ENCODE measurements around the gene BCOR.

BCOR gene

GRCh38 chrX:40081679-40082068 is 16.1 kb downstream of the BCOR start:
- H3K9me3 ChIP-seq (ENCODE audit: low read length), result no peaks in the 10 kb centered on the region
- no peaks in the 10 kb centered on the region for H3K27me3 ChIP-seq (ENCODE audit: insufficient read depth, low read length)
- H3F3A ChIP-seq (ENCODE audit: insufficient read depth, low read length), result no peaks in the 10 kb centered on the region
- peaks cover 26% of the 10 kb centered on the region for H3K4me1 ChIP-seq (ENCODE audit: insufficient read depth, low read length, severe bottlenecking)
- H3K27ac ChIP-seq (ENCODE audit: low read depth, low read length, poor library complexity, severe bottlenecking), result no peak overlapping the region
- H3K4me3 ChIP-seq (ENCODE audit: low read depth, low read length, poor library complexity, severe bottlenecking), result no peak overlapping the region
- peaks cover 18% of the 10 kb centered on the region for H3K36me3 ChIP-seq (ENCODE audit: insufficient read depth, low read length)
- no peaks in the 10 kb centered on the region for H3K9me2 ChIP-seq (ENCODE audit: low read depth, low read length)
- H2AFZ ChIP-seq (ENCODE audit: low read length), result no peak overlapping the region
- H3K79me2 ChIP-seq (ENCODE audit: insufficient read depth, low read length), result peaks cover 6% of the 10 kb centered on the region; the same call in 1 of the 2 replicates
- TF ChIP-seq EZH2 (IDR thresholded peaks at IDR 0.05; ENCODE audit: borderline replicate concordance, low read length), result no peak
- H4K20me1 ChIP-seq (ENCODE audit: insufficient read depth, low read length), result no peaks in the 10 kb centered on the region
- no peak overlapping the region for H3K9ac ChIP-seq (ENCODE audit: low read length)
- no peak overlapping the region for H3K4me2 ChIP-seq (ENCODE audit: low read length)

DNA sequence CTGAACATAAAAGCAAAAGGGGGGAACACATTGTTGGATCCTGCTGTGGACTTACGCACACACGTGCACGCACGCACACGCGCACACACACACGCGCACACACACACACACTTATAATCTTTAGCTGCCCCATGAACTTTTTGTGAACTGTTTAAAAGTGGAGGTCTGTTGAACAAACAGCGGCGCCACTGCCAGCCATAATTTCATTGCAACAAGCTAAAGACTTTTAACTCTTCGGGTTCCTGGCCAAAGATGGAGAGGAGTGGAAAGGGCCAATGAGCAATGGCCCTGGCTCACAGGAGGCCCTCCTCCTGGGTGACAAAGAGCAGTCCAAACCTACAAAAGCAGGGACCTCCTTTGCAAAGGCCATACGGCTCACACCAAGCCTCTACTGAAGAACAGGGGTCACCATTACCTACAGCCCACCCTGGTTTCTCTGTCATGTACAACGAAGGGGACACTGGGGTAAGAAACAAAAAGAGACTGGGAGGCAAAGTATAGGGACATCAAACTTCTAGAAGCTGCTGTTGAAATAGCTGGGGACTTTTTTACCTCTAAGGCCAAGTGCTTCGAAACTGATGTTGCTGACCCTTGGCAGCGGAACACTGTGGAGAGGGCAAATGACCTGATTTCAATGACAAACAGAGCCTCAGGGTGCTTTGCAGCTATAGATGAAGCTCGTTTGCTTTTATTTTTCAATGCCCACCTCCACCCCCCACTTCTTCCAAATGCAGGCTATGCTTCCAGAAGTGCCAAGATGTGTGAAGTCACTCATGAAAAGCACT is 16.7 kb downstream of the BCOR start:
- no peaks in the 10 kb centered on the region for H3K27me3 ChIP-seq (ENCODE audit: insufficient read depth, low read length)
- H3K4me3 ChIP-seq (ENCODE audit: low read depth, low read length, poor library complexity, severe bottlenecking), result no peak overlapping the region
- H3K4me2 ChIP-seq (ENCODE audit: low read length), result no peak overlapping the region
- peaks cover 6% of the 10 kb centered on the region; the same call in 1 of the 2 replicates for H3K79me2 ChIP-seq (ENCODE audit: insufficient read depth, low read length)
- no peaks in the 10 kb centered on the region for H3K9me2 ChIP-seq (ENCODE audit: low read depth, low read length)
- no peaks in the 10 kb centered on the region for H4K20me1 ChIP-seq (ENCODE audit: insufficient read depth, low read length)
- no peaks in the 10 kb centered on the region for H3F3A ChIP-seq (ENCODE audit: insufficient read depth, low read length)
- no peak overlapping the region for H3K27ac ChIP-seq (ENCODE audit: low read depth, low read length, poor library complexity, severe bottlenecking)
- H3K4me1 ChIP-seq (ENCODE audit: insufficient read depth, low read length, severe bottlenecking), result peaks cover 26% of the 10 kb centered on the region
- H3K9me3 ChIP-seq (ENCODE audit: low read length), result no peaks in the 10 kb centered on the region
- H3K9ac ChIP-seq (ENCODE audit: low read length), result no peak overlapping the region
- H3K36me3 ChIP-seq (ENCODE audit: insufficient read depth, low read length), result peaks cover 20% of the 10 kb centered on the region
- H2AFZ ChIP-seq (ENCODE audit: low read length), result no peak overlapping the region
- TF ChIP-seq, protein P1, sequence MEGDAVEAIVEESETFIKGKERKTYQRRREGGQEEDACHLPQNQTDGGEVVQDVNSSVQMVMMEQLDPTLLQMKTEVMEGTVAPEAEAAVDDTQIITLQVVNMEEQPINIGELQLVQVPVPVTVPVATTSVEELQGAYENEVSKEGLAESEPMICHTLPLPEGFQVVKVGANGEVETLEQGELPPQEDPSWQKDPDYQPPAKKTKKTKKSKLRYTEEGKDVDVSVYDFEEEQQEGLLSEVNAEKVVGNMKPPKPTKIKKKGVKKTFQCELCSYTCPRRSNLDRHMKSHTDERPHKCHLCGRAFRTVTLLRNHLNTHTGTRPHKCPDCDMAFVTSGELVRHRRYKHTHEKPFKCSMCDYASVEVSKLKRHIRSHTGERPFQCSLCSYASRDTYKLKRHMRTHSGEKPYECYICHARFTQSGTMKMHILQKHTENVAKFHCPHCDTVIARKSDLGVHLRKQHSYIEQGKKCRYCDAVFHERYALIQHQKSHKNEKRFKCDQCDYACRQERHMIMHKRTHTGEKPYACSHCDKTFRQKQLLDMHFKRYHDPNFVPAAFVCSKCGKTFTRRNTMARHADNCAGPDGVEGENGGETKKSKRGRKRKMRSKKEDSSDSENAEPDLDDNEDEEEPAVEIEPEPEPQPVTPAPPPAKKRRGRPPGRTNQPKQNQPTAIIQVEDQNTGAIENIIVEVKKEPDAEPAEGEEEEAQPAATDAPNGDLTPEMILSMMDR (IDR thresholded peaks at IDR 0.05; ENCODE audit: low read length), result no peak
- no peak for TF ChIP-seq EZH2 (IDR thresholded peaks at IDR 0.05; ENCODE audit: borderline replicate concordance, low read length)

DNA sequence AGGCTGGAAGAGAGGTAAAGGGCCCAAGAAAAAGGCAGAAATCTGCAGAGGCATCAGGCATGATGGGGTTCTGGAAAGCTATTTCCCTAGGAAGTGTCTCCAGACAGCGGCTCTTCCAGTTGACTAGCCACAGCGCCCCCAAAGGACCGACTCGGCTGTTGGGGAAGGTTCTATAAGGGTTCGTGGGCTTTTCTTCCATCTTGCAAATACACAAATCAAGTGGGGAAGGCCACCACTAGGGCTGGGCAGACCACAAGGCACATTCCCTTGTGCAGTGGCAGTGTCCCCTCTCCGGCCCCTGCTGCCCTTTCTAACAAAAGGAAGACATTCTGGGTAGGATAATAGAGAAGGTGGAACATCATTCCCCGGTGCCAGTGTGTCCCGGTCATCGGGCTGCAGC is 18.2 kb downstream of the BCOR start:
- Histone ChIP-seq H4K20me1 (ENCODE audit: insufficient read depth, low read length) (no peaks in the 10 kb centered on the region), H3K4me2 (ENCODE audit: low read length) (no peak overlapping the region), H3K79me2 (ENCODE audit: insufficient read depth, low read length) (peaks cover 6% of the 10 kb centered on the region; the same call in 1 of the 2 replicates), H2AFZ (ENCODE audit: low read length) (no peak overlapping the region), H3K9me3 (ENCODE audit: low read length) (no peaks in the 10 kb centered on the region), H3K27ac (ENCODE audit: low read depth, low read length, poor library complexity, severe bottlenecking) (no peak overlapping the region), H3K27me3 (ENCODE audit: insufficient read depth, low read length) (no peaks in the 10 kb centered on the region), H3F3A (ENCODE audit: insufficient read depth, low read length) (no peaks in the 10 kb centered on the region), H3K4me3 (ENCODE audit: low read depth, low read length, poor library complexity, severe bottlenecking) (no peak overlapping the region), H3K36me3 (ENCODE audit: insufficient read depth, low read length) (peaks cover 32% of the 10 kb centered on the region), H3K9me2 (ENCODE audit: low read depth, low read length) (no peaks in the 10 kb centered on the region), H3K4me1 (ENCODE audit: insufficient read depth, low read length, severe bottlenecking) (peaks cover 11% of the 10 kb centered on the region), H3K9ac (ENCODE audit: low read length) (no peak overlapping the region)
- TF ChIP-seq EZH2 (IDR thresholded peaks at IDR 0.05; ENCODE audit: borderline replicate concordance, low read length), result no peak
- TF ChIP-seq, protein P1 (IDR thresholded peaks at IDR 0.05; ENCODE audit: low read length), result no peak

All from OCI-LY1 (cell line).